Activated CD4-positive, alpha-beta T cell treated with anti-CD3 and anti-CD28 coated beads, Interleukin-2, amount 10 ng/mL, durations not matched to agents 7 days and 5 days (primary cell): ENCODE measurements around the gene NFIC. TPM values are rescaled to one million over a fixed set of nuclear protein-coding genes. Genes with fewer than 3 reads are reported as not detected.

Experiments
- CTCF ChIA-PET: fragments of 350-600 bp; sonication (Branson Sonifier 250); formaldehyde crosslinking; loops from one replicate; lab custom pipeline; 2021; ENCODE audit warnings: antibody characterized with exemption; lab: Charles Lee
- POLR2A ChIA-PET: fragments of 350-600 bp; sonication (Branson Sonifier 250); formaldehyde crosslinking; loops from one replicate; lab custom pipeline; 2021; ENCODE audit warnings: antibody characterized with exemption; lab: Charles Lee
- DNase-seq: peaks from one replicate; pipeline ENCODE4 v3.0.0-alpha.2; 2020
- H3K27ac Mint-ChIP-seq: one replicate; pipeline ENCODE4 v1.8.0; 2021; ENCODE audit warnings: mild to moderate bottlenecking, moderate library complexity, mixed read lengths
- H3K27me3 Mint-ChIP-seq: one replicate; pipeline ENCODE4 v1.8.0; 2021; ENCODE audit warnings: mixed read lengths
- H3K36me3 Mint-ChIP-seq: one replicate; pipeline ENCODE4 v1.8.0; 2021; ENCODE audit warnings: low read depth, mixed read lengths
- H3K4me1 Mint-ChIP-seq: one replicate; pipeline ENCODE4 v1.8.0; 2021; ENCODE audit warnings: mixed read lengths
- H3K4me3 Mint-ChIP-seq: one replicate; pipeline ENCODE4 v1.8.0; 2021; ENCODE audit warnings: mild to moderate bottlenecking, moderate library complexity, mixed read lengths
- H3K9me3 Mint-ChIP-seq: one replicate; pipeline ENCODE4 v1.8.0; 2021; ENCODE audit warnings: mixed read lengths
- total RNA-seq, 2 experiments: library from RNA; stranded (reverse); gene quantifications; one replicate each; pipeline ENCODE4 v1.2.3, GENCODE V29; 2021

Gene NFIC
- total RNA-seq, 2 experiments from 2014 or later: 14.2 TPM

GRCh38 chr19:3511506-3512251 is 145.3 kb downstream of the NFIC start:
- peaks cover 29% of the 10 kb centered on the region for H3K36me3 Mint-ChIP-seq
- H3K27ac Mint-ChIP-seq: no peak overlapping the region
- H3K27me3 Mint-ChIP-seq: no peaks in the 10 kb centered on the region
- H3K9me3 Mint-ChIP-seq: no peaks in the 10 kb centered on the region
- H3K4me1 Mint-ChIP-seq: peaks cover 52% of the 10 kb centered on the region
- DNase-seq: no peak
- ChIA-PET POLR2A (no interaction called here), CTCF (interaction anchor here (0.5 to 1.3 kb wide), 3 partner anchors 10 to 23 kb away, joined by 3 to 4 read pairs (median 3); no protein-coding TSS in a partner anchor)
- H3K4me3 Mint-ChIP-seq: no peak overlapping the region

GRCh38 chr19:3512562-3513228 is 146.3 kb downstream of the NFIC start:
- Mint-ChIP-seq H3K4me3 (no peak overlapping the region), H3K27ac (no peak overlapping the region), H3K36me3 (peaks cover 19% of the 10 kb centered on the region), H3K27me3 (no peaks in the 10 kb centered on the region), H3K9me3 (no peaks in the 10 kb centered on the region), H3K4me1 (peaks cover 47% of the 10 kb centered on the region)
- ChIA-PET CTCF (interaction anchor here (1.1 to 1.3 kb wide), 2 partner anchors 11 to 22 kb away, joined by 3 read pairs; no protein-coding TSS in a partner anchor), POLR2A (no interaction called here)
- DNase-seq: no peak

GRCh38 chr19:3513229-3514140 is 147.1 kb downstream of the NFIC start:
- CTCF ChIA-PET: interaction anchor here (1.3 kb wide), 1 partner anchor 12 kb away, joined by 3 read pairs; no protein-coding TSS in a partner anchor
- no peak for DNase-seq
- H3K4me3 Mint-ChIP-seq: no peak overlapping the region
- POLR2A ChIA-PET: no interaction called here
- no peaks in the 10 kb centered on the region for H3K27me3 Mint-ChIP-seq
- H3K36me3 Mint-ChIP-seq: peaks cover 15% of the 10 kb centered on the region
- no peaks in the 10 kb centered on the region for H3K9me3 Mint-ChIP-seq
- peaks cover 42% of the 10 kb centered on the region for H3K4me1 Mint-ChIP-seq
- no peak overlapping the region for H3K27ac Mint-ChIP-seq

- H3K27ac Mint-ChIP-seq: no peak overlapping the region
Observed at GRCh38 chr19:3514930-3515329, 148.5 kb downstream of the NFIC start.

GRCh38 chr19:3515891-3516422 is 149.6 kb downstream of the NFIC start:
- ChIA-PET POLR2A (no interaction called here), CTCF (interaction anchor here (0.6 kb wide), 2 partner anchors 24 kb away, joined by 3 read pairs; no protein-coding TSS in a partner anchor)
- Mint-ChIP-seq H3K4me3 (no peak overlapping the region), H3K27ac (peak overlapping the region; percentile 69), H3K27me3 (no peaks in the 10 kb centered on the region), H3K9me3 (no peaks in the 10 kb centered on the region), H3K4me1 (peaks cover 29% of the 10 kb centered on the region), H3K36me3 (peaks cover 4% of the 10 kb centered on the region)
- no peak for DNase-seq

More at GRCh38 chr19:3514930-3515329, 148.5 kb downstream of the NFIC start:
- Mint-ChIP-seq H3K4me3 (no peak overlapping the region), H3K36me3 (peaks cover 3% of the 10 kb centered on the region), H3K27me3 (no peaks in the 10 kb centered on the region), H3K4me1 (peaks cover 28% of the 10 kb centered on the region), H3K9me3 (no peaks in the 10 kb centered on the region)
- no peak for DNase-seq
- POLR2A ChIA-PET: no interaction called here
- CTCF ChIA-PET: interaction anchor here (0.7 kb wide), 1 partner anchor 122 kb away, joined by 4 read pairs; no protein-coding TSS in a partner anchor

GRCh38 chr19:3516675-3517207 is 150.4 kb downstream of the NFIC start:
- Mint-ChIP-seq H3K4me1 (peaks cover 31% of the 10 kb centered on the region), H3K27ac (peak overlapping the region; percentile 82), H3K4me3 (no peak overlapping the region), H3K36me3 (peaks cover 7% of the 10 kb centered on the region), H3K9me3 (no peaks in the 10 kb centered on the region), H3K27me3 (no peaks in the 10 kb centered on the region)
- POLR2A ChIA-PET: no interaction called here
- peak; percentile 61 for DNase-seq
- CTCF ChIA-PET: interaction anchor here (0.6 to 1.5 kb wide), 2 partner anchors 24 to 28 kb away, joined by 3 to 4 read pairs; no protein-coding TSS in a partner anchor

GRCh38 chr19:3517638-3518037 is 151.3 kb downstream of the NFIC start:
- Mint-ChIP-seq H3K36me3 (peaks cover 9% of the 10 kb centered on the region), H3K4me3 (no peak overlapping the region), H3K9me3 (no peaks in the 10 kb centered on the region), H3K27ac (no peak overlapping the region), H3K27me3 (no peaks in the 10 kb centered on the region), H3K4me1 (peaks cover 31% of the 10 kb centered on the region)
- CTCF ChIA-PET: interaction anchor here (1.5 kb wide), 1 partner anchor 27 kb away, joined by 4 read pairs; no protein-coding TSS in a partner anchor
- POLR2A ChIA-PET: no interaction called here
- no peak for DNase-seq

GRCh38 chr19:3518255-3518654 is 151.9 kb downstream of the NFIC start:
- ChIA-PET POLR2A (no interaction called here), CTCF (interaction anchor here (1.5 to 1.8 kb wide), 2 partner anchors 12 to 27 kb away, joined by 4 read pairs; partner anchors contain the start of gene FZR1)
- H3K27me3 Mint-ChIP-seq: no peaks in the 10 kb centered on the region
- no peak overlapping the region for H3K4me3 Mint-ChIP-seq
- no peaks in the 10 kb centered on the region for H3K9me3 Mint-ChIP-seq
- no peak for DNase-seq
- peaks cover 9% of the 10 kb centered on the region for H3K36me3 Mint-ChIP-seq
- peak overlapping the region; percentile 19 for H3K27ac Mint-ChIP-seq
- H3K4me1 Mint-ChIP-seq: peaks cover 31% of the 10 kb centered on the region

- Mint-ChIP-seq H3K9me3 (no peaks in the 10 kb centered on the region), H3K27ac (no peak overlapping the region), H3K4me1 (peaks cover 31% of the 10 kb centered on the region), H3K27me3 (no peaks in the 10 kb centered on the region), H3K4me3 (no peak overlapping the region), H3K36me3 (peaks cover 9% of the 10 kb centered on the region)
- CTCF ChIA-PET: interaction anchor here (1.8 kb wide), 1 partner anchor 12 kb away, joined by 4 read pairs; the partner anchor contains the start of gene FZR1
- DNase-seq: no peak
- POLR2A ChIA-PET: no interaction called here
Observed at GRCh38 chr19:3518659-3519058, 152.3 kb downstream of the NFIC start.
